Neutrophil (primary cell): ENCODE results near the gene C7orf57.

Experiments
- H3K27ac ChIP-seq: fragments of 200-600 bp; sonication (generic); 2 replicates; pipeline ENCODE4 v1.5.1; 2016; ENCODE audit warnings: mild to moderate bottlenecking, moderate library complexity
- H3K27me3 ChIP-seq: fragments of 200-600 bp; sonication (generic); 2 replicates; pipeline ENCODE4 v1.6.0; 2016; ENCODE audit warnings: mild to moderate bottlenecking
- H3K36me3 ChIP-seq: fragments of 200-600 bp; sonication (generic); 2 replicates; pipeline ENCODE4 v1.5.1; 2017
- H3K4me1 ChIP-seq, 2 experiments: fragments of 200-600 bp in 1 of 2; sonication (generic) in 1 of 2; 1 replicate in 1 of 2; 2 replicates in 1 of 2; pipeline versions ENCODE4 v1.5.1 to v1.6.1; 2013 to 2016; ENCODE audit warnings: low read depth in 1 of 2, low read length in 1 of 2, mild to moderate bottlenecking in 1 of 2, moderate library complexity in 1 of 2; ENCODE audit not compliant: control insufficient read depth in 1 of 2, insufficient read depth in 1 of 2
- H3K4me3 ChIP-seq, 2 experiments: fragments of 200-600 bp in 1 of 2; sonication (generic) in 1 of 2; 1 replicate in 1 of 2; 2 replicates in 1 of 2; pipeline ENCODE4 v1.5.1; 2013 to 2016; ENCODE audit warnings: low read depth in 1 of 2, low read length in 1 of 2, mild to moderate bottlenecking in 1 of 2, moderate library complexity in 1 of 2
- H3K9me3 ChIP-seq: fragments of 200-600 bp; sonication (generic); 2 replicates; pipeline ENCODE4 v1.5.1; 2016
- TF ChIP-seq, protein P1 (sequence below): fragments of 200-600 bp; sonication (generic); IDR thresholded peaks from 2 replicates; pipeline ENCODE4 v1.5.1; 2016; ENCODE audit warnings: antibody characterized with exemption

C7orf57 gene

DNA sequence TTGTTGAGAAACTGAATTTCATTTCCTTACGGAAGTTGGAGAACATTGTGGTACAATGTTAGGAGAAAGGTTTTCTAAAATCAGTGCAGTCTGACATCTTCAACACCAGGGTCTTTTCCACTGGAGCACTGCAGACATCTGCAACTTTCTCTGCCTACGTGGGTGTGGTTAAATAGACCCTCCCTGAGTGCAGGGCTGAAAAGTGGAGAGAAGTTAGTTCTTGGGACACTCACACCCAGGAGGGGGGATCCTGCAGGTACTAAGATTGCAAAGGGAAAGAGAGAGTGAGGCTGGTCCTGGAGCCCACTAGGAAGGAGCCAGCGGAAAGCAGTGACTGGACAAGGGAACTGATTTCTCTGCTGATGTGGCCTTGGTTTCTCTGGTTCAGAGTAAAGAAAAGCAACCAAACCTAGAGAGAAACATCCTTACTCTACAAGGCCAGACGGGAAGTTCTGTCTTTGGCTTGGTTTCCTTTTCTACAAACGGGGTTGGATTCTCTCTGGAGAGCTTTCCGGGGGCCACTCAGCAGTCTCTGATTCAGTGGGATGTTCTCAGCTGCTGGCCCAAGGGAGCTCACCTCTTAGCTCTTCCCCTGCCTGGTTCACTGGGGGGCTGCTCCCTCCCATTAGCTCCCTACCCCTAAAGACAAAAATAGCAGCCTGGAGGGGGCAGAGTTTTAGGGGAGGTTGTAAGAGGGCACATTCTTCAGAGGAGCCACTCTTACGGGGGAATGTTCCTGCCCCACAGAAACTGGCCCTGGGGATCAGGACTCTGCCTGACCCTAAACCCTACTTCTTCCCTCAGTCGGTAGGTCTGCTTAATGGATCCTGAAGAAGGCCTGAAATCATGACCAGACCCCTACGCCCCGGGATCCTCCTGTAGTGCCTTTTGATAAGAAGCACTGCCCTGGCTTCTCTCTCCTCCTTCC lies 56.4 kb downstream of the C7orf57 start:
- Histone ChIP-seq H3K4me1 (peaks cover 64 to 73% of the 10 kb centered on the region in 2 experiments), H3K36me3 (peaks cover 36% of the 10 kb centered on the region), H3K9me3 (no peaks in the 10 kb centered on the region), H3K27ac (no peak overlapping the region), H3K27me3 (no peaks in the 10 kb centered on the region), H3K4me3 (peak overlapping the region in 1 of 2 experiments; percentile 22)
- TF ChIP-seq, protein P1, sequence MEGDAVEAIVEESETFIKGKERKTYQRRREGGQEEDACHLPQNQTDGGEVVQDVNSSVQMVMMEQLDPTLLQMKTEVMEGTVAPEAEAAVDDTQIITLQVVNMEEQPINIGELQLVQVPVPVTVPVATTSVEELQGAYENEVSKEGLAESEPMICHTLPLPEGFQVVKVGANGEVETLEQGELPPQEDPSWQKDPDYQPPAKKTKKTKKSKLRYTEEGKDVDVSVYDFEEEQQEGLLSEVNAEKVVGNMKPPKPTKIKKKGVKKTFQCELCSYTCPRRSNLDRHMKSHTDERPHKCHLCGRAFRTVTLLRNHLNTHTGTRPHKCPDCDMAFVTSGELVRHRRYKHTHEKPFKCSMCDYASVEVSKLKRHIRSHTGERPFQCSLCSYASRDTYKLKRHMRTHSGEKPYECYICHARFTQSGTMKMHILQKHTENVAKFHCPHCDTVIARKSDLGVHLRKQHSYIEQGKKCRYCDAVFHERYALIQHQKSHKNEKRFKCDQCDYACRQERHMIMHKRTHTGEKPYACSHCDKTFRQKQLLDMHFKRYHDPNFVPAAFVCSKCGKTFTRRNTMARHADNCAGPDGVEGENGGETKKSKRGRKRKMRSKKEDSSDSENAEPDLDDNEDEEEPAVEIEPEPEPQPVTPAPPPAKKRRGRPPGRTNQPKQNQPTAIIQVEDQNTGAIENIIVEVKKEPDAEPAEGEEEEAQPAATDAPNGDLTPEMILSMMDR = no peak

DNA sequence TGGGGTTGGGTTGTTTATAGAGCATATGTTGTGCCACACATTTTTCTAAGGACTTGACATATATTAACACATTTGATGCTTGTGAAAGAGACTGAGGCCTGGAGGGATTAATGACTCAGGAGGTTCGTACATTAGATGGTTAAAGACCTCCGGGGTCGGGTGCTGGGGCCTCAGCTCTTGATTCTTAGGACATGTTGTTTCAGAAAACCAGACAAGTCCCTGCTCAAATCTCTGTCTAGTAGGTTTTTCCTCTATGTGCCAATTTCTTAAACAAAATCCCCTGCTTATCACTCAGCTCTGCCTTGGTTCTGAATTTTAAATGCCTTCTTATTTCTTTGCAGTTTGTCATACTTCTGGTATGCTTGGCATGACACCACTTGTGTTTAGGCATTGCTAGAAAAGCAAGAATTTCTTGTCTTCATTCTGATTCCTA lies 59.5 kb downstream of the C7orf57 start:
- Histone ChIP-seq H3K4me3 (peak overlapping the region; percentile 29 to 33), H3K4me1 (peaks cover 72 to 82% of the 10 kb centered on the region in 2 experiments), H3K27me3 (no peaks in the 10 kb centered on the region), H3K36me3 (peaks cover 50% of the 10 kb centered on the region), H3K9me3 (no peaks in the 10 kb centered on the region), H3K27ac (peak overlapping the region; percentile 88)
- TF ChIP-seq, protein P1 = no peak

DNA sequence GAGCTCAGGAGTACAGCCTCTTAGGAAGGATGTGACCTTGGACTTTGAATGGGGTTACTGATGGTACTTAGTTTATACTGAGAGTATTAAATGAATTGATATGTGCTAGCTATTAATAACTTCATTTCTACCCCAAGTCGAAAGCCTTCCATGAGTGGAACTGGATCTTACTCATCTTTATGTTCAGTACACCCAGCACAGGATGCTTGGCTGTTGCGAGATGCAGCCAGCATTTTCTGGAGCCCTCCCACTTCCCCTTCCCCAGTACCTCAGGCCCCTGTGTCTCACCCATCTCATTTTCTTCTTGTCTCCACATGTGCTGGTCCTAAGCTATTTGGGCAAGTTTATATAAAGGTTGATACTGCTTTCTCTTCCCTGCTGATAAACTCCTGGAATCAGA lies 60.9 kb downstream of the C7orf57 start:
- Histone ChIP-seq H3K4me3 (peak overlapping the region; percentile 29 to 33), H3K27ac (peak overlapping the region; percentile 88), H3K9me3 (no peaks in the 10 kb centered on the region), H3K27me3 (no peaks in the 10 kb centered on the region), H3K4me1 (peaks cover 58 to 72% of the 10 kb centered on the region in 2 experiments), H3K36me3 (peaks cover 62% of the 10 kb centered on the region)
- TF ChIP-seq, protein P1 = no peak

DNA sequence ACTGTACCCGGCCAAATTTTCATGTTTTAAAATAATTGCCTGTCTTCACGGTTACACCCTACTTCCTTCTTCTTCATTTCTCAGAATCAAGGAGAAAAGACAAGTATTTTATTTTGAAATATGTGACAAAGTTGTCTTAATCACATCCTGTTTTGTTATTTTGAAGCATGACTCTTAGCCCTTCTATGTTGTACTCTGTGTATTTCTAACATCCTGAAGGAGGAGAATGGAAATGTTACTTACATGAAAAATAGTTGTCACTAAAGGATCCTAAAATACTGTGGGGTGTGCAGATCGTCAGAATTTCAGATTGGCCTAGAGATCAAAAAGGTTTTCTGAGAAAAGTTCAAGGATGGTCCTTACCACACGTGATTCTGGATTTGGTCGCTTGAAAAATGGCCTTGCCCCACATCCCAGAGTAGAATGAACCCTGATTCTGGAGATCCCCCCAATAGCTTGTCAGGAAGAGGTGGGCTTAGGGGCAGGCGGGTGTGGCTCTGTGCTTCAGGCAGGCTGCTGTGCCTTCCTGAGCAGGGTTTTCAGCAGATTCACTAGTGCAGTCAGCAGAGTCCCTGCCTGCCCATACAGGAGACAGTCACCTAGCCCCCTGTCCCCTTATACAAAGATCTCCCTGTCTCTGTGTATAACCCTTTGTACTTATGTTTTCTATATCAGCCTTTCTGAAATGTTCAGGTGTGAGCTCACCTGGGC lies 62.3 kb downstream of the C7orf57 start:
- TF ChIP-seq, protein P1 = no peak
- peaks cover 63% of the 10 kb centered on the region for H3K36me3 ChIP-seq
- peak overlapping the region; percentile 88 for H3K27ac ChIP-seq
- no peaks in the 10 kb centered on the region for H3K9me3 ChIP-seq
- H3K27me3 ChIP-seq = no peaks in the 10 kb centered on the region
- peaks cover 55 to 61% of the 10 kb centered on the region in 2 experiments for H3K4me1 ChIP-seq
- H3K4me3 ChIP-seq = peak overlapping the region; percentile 29

- peaks cover 63% of the 10 kb centered on the region for H3K36me3 ChIP-seq
- no peaks in the 10 kb centered on the region for H3K27me3 ChIP-seq
- TF ChIP-seq, protein P1 = no peak
- no peaks in the 10 kb centered on the region for H3K9me3 ChIP-seq
- H3K4me1 ChIP-seq = peaks cover 55 to 61% of the 10 kb centered on the region in 2 experiments
- peak overlapping the region; percentile 88 for H3K27ac ChIP-seq
- no peak overlapping the region for H3K4me3 ChIP-seq
Observed at GRCh38 chr7:48098846-48099245, 63.5 kb downstream of the C7orf57 start.
